GM12872 (cell line): ENCODE measurements around the gene EDN1.
A peak's percentile ranks its signal among the peaks of the same experiment; 100 is the strongest.

ENCODE experiments used
- TF ChIP-seq, protein P1 (sequence below): IDR thresholded peaks from 3 replicates; pipeline ENCODE4 v1.5.1; 2011; ENCODE audit warnings: low read depth, mild to moderate bottlenecking, low read length, moderate library complexity; ENCODE audit not compliant: insufficient read depth

EDN1 gene

GRCh38 chr6:12289365-12289919 is 719 bp upstream of the EDN1 start:
- TF ChIP-seq, protein P1, sequence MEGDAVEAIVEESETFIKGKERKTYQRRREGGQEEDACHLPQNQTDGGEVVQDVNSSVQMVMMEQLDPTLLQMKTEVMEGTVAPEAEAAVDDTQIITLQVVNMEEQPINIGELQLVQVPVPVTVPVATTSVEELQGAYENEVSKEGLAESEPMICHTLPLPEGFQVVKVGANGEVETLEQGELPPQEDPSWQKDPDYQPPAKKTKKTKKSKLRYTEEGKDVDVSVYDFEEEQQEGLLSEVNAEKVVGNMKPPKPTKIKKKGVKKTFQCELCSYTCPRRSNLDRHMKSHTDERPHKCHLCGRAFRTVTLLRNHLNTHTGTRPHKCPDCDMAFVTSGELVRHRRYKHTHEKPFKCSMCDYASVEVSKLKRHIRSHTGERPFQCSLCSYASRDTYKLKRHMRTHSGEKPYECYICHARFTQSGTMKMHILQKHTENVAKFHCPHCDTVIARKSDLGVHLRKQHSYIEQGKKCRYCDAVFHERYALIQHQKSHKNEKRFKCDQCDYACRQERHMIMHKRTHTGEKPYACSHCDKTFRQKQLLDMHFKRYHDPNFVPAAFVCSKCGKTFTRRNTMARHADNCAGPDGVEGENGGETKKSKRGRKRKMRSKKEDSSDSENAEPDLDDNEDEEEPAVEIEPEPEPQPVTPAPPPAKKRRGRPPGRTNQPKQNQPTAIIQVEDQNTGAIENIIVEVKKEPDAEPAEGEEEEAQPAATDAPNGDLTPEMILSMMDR: peak; percentile 87

GRCh38 chr6:12291071-12291838 is 1.1 kb downstream of the EDN1 start:
- TF ChIP-seq, protein P1: no peak

GRCh38 chr6:12291839-12292604 is 1.9 kb downstream of the EDN1 start:
- TF ChIP-seq, protein P1: peak; percentile 57

- TF ChIP-seq, protein P1: no peak
These were observed 3.2 kb downstream of the EDN1 start for GRCh38 chr6:12293235-12293930.

DNA sequence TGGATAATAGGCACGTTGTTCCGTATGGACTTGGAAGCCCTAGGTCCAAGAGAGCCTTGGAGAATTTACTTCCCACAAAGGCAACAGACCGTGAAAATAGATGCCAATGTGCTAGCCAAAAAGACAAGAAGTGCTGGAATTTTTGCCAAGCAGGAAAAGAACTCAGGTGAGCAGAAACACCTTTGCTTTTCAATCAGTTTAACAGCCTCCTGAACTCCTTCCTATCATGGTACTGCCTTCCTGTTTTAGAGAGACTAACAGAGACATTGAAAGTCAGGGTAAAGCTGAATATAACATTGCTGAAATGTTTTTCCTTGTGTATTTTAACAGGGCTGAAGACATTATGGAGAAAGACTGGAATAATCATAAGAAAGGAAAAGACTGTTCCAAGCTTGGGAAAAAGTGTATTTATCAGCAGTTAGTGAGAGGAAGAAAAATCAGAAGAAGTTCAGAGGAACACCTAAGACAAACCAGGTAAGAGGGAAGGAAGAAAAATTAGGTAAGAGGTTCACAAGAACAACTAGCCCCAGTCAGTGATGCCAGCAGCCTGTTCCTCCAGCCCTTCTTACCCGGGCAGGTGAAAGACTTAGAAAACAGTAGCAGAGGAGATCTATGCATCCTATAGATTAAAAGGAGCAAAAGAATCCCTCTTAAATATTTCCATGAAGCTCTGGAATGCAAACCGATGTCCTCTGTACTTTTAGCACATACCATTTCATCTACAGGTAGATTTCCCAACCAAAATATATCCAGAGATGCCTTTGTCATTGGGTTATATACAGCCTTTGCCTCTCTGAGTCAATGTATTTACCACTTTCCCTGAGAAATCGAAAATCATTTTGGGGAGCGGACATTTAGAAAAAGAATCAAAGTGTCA is 4.0 kb downstream of the EDN1 start:
- TF ChIP-seq, protein P1: no peak

GRCh38 chr6:12294851-12295536 is 4.8 kb downstream of the EDN1 start:
- TF ChIP-seq, protein P1: no peak
